ENCODE measurements around the gene HMGN1. TPM values are rescaled to one million over a fixed set of nuclear protein-coding genes. Genes with fewer than 3 reads are reported as not detected.

Gene HMGN1
- total and polyA plus RNA-seq, 4 donors: 34.6 to 92.3 (median 55.0) TPM

GRCh38 chr21:39314143-39315027 is 34.5 kb downstream of the HMGN1 start:
- DNase-seq (ENCODE audit: low spot score): no peak

More at GRCh38 chr21:39314143-39315027, 34.5 kb downstream of the HMGN1 start:
- peak overlapping the region; percentile 76 for H3K9ac ChIP-seq (ENCODE audit: low read depth in 1 of 2, low read length in 2 of 2)
- H3K36me3 ChIP-seq (ENCODE audit: control insufficient read depth in 4 of 4, insufficient read depth in 3 of 4, low read depth in 1 of 4, low read length in 3 of 4): peaks cover 0 to 5% (median 2%) of the 10 kb centered on the region in 4 donors
- peaks cover 2 to 24% (median 12%) of the 10 kb centered on the region in 4 donors for H3K4me1 ChIP-seq (ENCODE audit: control insufficient read depth in 4 of 4, insufficient read depth in 4 of 4, low read length in 3 of 4)
- WGBS: 4% methylated on average over 43 of the region's 43 CpGs
- peak overlapping the region; percentile 36 to 98 (median 68) for H3K4me3 ChIP-seq (ENCODE audit: low read depth in 1 of 3, low read length in 3 of 3)
- TF ChIP-seq, protein P1, sequence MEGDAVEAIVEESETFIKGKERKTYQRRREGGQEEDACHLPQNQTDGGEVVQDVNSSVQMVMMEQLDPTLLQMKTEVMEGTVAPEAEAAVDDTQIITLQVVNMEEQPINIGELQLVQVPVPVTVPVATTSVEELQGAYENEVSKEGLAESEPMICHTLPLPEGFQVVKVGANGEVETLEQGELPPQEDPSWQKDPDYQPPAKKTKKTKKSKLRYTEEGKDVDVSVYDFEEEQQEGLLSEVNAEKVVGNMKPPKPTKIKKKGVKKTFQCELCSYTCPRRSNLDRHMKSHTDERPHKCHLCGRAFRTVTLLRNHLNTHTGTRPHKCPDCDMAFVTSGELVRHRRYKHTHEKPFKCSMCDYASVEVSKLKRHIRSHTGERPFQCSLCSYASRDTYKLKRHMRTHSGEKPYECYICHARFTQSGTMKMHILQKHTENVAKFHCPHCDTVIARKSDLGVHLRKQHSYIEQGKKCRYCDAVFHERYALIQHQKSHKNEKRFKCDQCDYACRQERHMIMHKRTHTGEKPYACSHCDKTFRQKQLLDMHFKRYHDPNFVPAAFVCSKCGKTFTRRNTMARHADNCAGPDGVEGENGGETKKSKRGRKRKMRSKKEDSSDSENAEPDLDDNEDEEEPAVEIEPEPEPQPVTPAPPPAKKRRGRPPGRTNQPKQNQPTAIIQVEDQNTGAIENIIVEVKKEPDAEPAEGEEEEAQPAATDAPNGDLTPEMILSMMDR (IDR thresholded peaks at IDR 0.05; ENCODE audit: low read depth, low read length, missing input control): no peak
- TF ChIP-seq JUND (IDR thresholded peaks at IDR 0.05) (no peak), TAF1 (conservative IDR thresholded peaks at IDR 0.05) (no peak), HNF4A (conservative IDR thresholded peaks at IDR 0.05) (no peak), ATF3 (IDR thresholded peaks at IDR 0.05) (no peak), MAX (IDR thresholded peaks at IDR 0.05) (no peak), FOXA2 (IDR thresholded peaks at IDR 0.05) (no peak), SP1 (IDR thresholded peaks at IDR 0.05) (no peak), EGR1 (IDR thresholded peaks at IDR 0.05; ENCODE audit: low read depth in 2 of 2) (no peak), FOXA1 (IDR thresholded peaks at IDR 0.05) (no peak), YY1 (IDR thresholded peaks at IDR 0.05) (no peak), RAD21 (IDR thresholded peaks at IDR 0.05) (no peak), RXRA (IDR thresholded peaks at IDR 0.05) (no peak), GABPA (IDR thresholded peaks at IDR 0.05 in 1 of 2, conservative IDR thresholded peaks at IDR 0.05 in 1 of 2) (no peak), REST (IDR thresholded peaks at IDR 0.05) (no peak), NR2F2 (IDR thresholded peaks at IDR 0.05) (no peak), HNF4G (IDR thresholded peaks at IDR 0.05) (no peak)
- TF ChIP-seq, protein P2, sequence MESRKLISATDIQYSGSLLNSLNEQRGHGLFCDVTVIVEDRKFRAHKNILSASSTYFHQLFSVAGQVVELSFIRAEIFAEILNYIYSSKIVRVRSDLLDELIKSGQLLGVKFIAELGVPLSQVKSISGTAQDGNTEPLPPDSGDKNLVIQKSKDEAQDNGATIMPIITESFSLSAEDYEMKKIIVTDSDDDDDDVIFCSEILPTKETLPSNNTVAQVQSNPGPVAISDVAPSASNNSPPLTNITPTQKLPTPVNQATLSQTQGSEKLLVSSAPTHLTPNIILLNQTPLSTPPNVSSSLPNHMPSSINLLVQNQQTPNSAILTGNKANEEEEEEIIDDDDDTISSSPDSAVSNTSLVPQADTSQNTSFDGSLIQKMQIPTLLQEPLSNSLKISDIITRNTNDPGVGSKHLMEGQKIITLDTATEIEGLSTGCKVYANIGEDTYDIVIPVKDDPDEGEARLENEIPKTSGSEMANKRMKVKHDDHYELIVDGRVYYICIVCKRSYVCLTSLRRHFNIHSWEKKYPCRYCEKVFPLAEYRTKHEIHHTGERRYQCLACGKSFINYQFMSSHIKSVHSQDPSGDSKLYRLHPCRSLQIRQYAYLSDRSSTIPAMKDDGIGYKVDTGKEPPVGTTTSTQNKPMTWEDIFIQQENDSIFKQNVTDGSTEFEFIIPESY (IDR thresholded peaks at IDR 0.05): no peak
- no peaks in the 10 kb centered on the region for H3K27me3 ChIP-seq (ENCODE audit: control insufficient read depth in 4 of 4, insufficient read depth in 4 of 4, low read length in 3 of 4)
- H3K27ac ChIP-seq (ENCODE audit: low read depth in 1 of 2, low read length in 2 of 2): peak overlapping the region; percentile 97 to 99
- no peaks in the 10 kb centered on the region for H3K9me3 ChIP-seq (ENCODE audit: control insufficient read depth in 4 of 4, low read length in 3 of 4)

Data from liver (tissue), 9 donors.